Measurements from ENCODE around the gene PNMT. TPM values are rescaled to one million over a fixed set of nuclear protein-coding genes. Genes with fewer than 3 reads are reported as not detected.

The PNMT gene
- total RNA-seq, 1 experiment from 2014 or later, result 0.25 TPM

GRCh38 chr17:39653662-39654331, 14.5 kb upstream of the PNMT start:
- DNase-seq (ENCODE audit: low spot score), result peak; percentile 56

- DNase-seq (ENCODE audit: low spot score), result no peak
Observed at GRCh38 chr17:39655105-39655504, 13.1 kb upstream of the PNMT start.

DNA sequence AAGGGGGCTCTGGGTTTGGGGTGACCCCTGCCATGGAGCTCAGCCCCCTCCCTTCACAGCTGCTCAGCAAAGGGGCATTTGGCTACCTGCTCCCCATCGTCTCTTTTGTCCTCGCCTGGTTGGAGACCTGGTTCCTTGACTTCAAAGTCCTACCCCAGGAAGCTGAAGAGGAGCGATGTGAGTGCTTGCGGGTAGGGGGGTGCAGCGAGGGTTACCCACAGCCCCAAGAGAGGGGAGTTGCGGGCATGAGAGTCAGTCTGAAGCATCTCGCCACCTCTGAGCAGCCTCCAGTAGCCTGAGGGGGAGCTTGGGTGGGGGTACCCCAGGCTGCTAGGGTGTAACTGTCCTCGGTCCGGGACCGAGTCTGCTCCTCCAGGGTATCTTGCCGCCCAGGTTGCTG, 9.9 kb upstream of the PNMT start:
- no peak for DNase-seq (ENCODE audit: low spot score)

DNA sequence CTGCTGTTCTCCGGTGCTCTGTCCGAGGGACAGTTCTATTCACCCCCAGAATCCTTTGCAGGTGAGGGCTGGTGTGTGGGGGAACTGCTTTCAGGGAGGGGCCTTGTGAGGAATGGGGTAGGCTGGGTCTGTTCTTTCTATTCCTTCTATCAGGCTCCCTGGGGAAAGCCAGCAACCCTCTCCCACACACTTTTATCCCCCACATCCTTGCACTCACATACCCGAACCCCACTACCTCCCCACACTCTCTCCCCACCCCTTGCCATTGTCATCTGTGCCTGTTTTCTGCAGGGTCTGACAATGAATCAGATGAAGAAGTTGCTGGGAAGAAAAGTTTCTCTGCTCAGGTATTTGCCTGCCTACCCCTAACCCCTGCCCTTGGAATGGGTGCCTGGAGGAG, 9.5 kb upstream of the PNMT start:
- no peak for DNase-seq (ENCODE audit: low spot score)

DNA sequence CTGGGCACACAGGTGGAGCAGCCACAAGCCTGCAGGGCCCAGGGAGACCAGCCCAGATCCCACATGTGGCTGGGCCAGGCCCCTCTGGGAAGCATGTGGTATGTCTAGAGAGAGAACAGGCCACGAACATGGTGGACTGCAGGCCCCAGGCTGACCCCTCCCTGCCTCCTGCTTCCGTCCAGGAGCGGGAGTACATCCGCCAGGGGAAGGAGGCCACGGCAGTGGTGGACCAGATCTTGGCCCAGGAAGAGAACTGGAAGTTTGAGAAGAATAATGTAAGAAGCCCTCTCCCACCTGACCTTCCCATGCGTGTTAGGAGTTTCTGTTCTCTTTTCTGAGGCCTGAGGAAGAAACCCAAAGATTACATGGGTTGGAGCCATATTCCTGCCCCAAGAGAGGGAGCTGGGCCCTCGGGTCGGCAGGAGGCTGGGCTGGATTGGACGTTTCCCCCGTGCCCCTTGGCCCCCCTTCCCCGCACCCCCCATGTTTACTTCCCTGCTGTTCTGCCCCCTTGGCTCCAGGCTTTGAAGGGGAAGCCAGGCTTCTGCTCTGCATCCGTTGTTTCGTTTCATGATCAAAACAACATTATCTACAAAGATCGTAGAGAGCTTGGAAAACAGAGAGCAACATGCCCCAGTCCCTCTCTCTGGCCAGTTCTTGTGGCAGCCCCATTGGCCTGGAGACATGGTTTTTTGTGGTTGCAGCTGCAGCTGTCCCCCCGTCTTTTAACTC, 8.8 kb upstream of the PNMT start:
- no peak for DNase-seq (ENCODE audit: low spot score)

- DNase-seq (ENCODE audit: low spot score), result no peak
Observed at GRCh38 chr17:39660011-39660360, 8.3 kb upstream of the PNMT start.

GRCh38 chr17:39660397-39661385, 7.6 kb upstream of the PNMT start:
- DNase-seq (ENCODE audit: low spot score), result no peak

DNA sequence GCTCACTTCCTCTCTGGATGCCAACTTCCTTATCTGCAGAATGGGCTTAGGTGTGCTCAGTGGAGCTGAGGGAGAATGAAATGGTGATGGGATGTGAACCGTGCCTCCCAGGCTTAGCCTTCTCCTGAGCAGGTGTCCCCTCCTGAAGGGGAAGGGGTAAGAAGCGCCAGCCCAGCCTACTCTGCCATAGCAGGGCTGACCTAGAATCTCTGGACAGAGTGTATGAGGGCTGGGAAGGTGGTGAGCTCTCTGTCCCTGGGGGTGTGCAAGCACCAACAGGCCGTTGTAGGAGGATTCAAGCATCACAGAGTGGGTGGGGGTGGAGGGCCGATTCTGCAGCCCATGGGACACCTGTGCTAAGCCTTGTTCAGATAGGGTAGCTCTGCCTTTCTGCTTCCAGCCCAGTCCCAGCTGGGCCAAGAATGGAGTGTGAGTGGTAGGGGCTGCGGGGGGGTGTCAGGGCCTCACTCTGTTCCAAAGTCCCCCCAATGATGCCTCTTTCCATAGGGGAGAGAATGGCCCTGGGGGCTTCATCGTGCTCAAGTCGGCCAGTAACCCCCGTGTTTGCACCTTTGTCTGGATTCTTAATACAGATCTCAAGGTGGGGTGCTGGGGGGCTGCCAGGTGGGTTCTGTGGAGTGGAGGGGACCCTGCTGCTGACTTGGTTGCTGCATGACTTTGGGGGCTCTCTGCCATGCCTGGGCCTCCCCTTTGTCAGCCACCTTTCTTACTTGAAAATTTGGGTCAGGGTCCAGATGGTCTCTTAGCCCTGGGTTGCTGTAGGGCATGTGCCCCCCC, 6.3 kb upstream of the PNMT start:
- DNase-seq (ENCODE audit: low spot score), result no peak

- peak; percentile 41 for DNase-seq (ENCODE audit: low spot score)
Observed at GRCh38 chr17:39662551-39663339, 5.5 kb upstream of the PNMT start.

GRCh38 chr17:39663340-39663687, 4.9 kb upstream of the PNMT start:
- DNase-seq (ENCODE audit: low spot score), result peak; percentile 34

- peak; percentile 60 for DNase-seq (ENCODE audit: low spot score)
Observed at GRCh38 chr17:39663688-39664580, 4.3 kb upstream of the PNMT start.

- DNase-seq (ENCODE audit: low spot score), result no peak
Observed at GRCh38 chr17:39664581-39665561, 3.4 kb upstream of the PNMT start, which contains the start of gene TCAP. TSS of gene TCAP (plus strand) at chr17:39665349. CDS start at chr17:39665360, 11 bp downstream.

- peak; percentile 35 for DNase-seq (ENCODE audit: low spot score)
Observed at GRCh38 chr17:39665642-39666224, 2.5 kb upstream of the PNMT start.

GRCh38 chr17:39666231-39666600, 2.0 kb upstream of the PNMT start:
- DNase-seq (ENCODE audit: low spot score), result no peak

- no peak for DNase-seq (ENCODE audit: low spot score)
Observed at GRCh38 chr17:39666601-39667261, 1.5 kb upstream of the PNMT start.

DNA sequence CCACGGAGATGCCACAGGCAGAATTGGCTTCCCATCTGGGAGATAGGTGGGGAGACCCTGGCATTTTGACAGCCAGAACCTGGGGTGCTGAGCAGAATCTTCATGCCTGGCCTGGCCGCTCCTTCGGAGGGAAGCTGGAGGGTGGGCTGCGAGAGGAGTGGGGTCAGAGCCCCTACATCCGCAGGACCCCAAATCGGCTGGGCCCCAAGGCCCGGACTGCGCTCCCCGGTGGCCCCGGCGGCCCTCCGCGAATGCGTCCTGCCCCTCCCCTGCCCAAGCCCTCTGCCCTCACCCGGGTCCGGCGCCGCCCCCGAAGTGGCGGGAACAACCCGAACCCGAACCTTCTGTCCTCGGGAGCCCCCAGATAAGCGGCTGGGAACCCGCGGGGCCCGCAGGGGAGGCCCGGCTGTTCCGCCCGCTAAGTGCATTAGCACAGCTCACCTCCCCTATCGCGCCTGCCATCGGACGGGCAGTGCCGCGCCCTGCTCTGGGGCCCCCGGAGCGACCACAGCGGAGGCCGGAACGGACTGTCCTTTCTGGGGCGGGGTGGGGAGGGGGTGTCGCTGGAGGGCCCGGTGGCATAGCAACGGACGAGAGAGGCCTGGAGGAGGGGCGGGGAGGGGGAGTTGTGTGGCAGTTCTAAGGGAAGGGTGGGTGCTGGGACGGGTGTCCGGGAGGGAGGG, 850 bp upstream of the PNMT start:
- DNase-seq (ENCODE audit: low spot score), result no peak
